HG02885 (cell line): ENCODE data around the gene MRPS35.

ENCODE experiments used
- ATAC-seq: cut with Tn5 transposase; IDR thresholded peaks from one replicate; pipeline ENCODE4 v1.9.1; 2021; ENCODE audit warnings: mild to moderate bottlenecking; ENCODE audit not compliant: unreplicated experiment, poor library complexity

Gene MRPS35

DNA sequence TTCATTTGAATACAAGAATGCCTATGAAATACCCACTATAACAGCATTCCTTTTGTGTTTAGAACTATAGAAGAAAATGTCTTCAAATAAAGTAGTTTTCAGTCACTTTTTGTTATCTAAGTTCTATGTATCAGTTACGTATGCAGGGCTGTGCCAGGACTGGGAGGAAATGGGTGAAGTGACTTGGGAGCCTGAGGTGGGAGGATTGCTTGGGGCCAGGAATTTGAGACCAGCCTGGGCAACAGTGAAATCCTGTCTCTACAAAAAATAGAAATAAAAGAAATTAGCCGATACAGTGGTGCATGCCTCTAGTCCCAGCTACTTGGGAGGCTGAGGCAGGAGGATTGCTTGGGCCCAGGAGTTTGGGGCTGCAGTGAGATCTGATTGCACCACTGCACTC, 92.3 kb downstream of the MRPS35 start:
- ATAC-seq, result no peak

GRCh38 chr12:27805238-27805637, 94.6 kb downstream of the MRPS35 start:
- no peak for ATAC-seq
